Activated naive CD4-positive, alpha-beta T cell (primary cell): Measurements from ENCODE around the gene METTL2B.
A peak's percentile ranks its signal among the peaks of the same experiment; 100 is the strongest.
"Not testable (repeated sequence)": the region's sequence is repeated elsewhere in the genome, so short reads cannot be mapped to it uniquely, and the experiment has no call there.

ENCODE experiments used
- DNase-seq, 4 experiments: peaks; one replicate each; lab custom pipeline; 2025; lab: John Stamatoyannopoulos, UW

Gene METTL2B

GRCh38 chr7:128526062-128526466 is 49.5 kb downstream of the METTL2B start:
- DNase-seq = not testable (repeated sequence)

- DNase-seq = not testable (repeated sequence)
Observed at GRCh38 chr7:128529191-128529590, 52.6 kb downstream of the METTL2B start.

- DNase-seq = peak in 2 of 4 experiments; percentile 28 to 43
Observed at GRCh38 chr7:128530121-128530854, 53.7 kb downstream of the METTL2B start.

GRCh38 chr7:128530855-128531104 is 54.2 kb downstream of the METTL2B start:
- no peak for DNase-seq

DNA sequence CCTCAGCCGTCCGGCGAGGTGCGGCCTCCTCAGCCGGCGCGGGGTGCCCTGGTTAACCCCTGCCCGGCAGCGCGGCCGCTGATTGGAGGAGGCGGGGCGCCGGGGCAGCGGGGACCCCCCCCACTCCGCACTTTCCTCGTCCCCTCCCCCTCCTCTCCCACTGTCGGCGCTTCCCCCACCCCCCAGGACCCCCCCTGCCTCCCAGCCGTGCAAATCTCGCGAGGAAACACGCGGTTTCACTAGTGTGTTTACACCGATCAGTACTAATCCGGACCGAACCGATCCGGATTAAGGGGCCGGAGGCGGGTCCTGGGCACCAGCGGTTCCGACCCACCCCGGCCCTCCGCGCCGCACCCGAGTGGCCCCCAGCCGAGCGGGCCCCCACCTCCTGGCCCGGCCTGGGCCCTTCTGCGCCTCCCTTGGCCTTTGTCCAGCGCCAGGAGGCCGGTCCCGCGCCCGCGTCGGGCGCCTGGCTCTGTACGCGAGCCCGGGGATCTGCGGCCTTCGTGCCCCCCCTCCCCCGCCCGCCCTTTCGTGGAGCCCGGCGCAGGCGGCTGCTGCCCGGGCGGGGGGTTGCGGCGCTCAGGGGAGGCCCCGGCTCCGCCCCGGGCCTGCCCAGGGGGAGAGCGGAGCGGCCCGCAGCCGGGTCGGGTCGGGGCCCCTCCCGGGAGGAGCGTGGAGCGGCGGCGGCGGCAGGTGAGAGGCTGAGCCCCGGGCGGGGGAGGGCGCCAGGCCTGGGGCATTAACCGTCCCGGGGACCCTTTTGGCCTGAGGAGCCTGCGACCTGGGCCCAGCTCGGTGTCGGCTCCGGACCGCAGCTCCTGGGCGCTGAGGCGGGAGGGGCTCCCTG is 54.8 kb downstream of the METTL2B start:
- peak; percentile 38 to 62 (median 48) for DNase-seq

DNA sequence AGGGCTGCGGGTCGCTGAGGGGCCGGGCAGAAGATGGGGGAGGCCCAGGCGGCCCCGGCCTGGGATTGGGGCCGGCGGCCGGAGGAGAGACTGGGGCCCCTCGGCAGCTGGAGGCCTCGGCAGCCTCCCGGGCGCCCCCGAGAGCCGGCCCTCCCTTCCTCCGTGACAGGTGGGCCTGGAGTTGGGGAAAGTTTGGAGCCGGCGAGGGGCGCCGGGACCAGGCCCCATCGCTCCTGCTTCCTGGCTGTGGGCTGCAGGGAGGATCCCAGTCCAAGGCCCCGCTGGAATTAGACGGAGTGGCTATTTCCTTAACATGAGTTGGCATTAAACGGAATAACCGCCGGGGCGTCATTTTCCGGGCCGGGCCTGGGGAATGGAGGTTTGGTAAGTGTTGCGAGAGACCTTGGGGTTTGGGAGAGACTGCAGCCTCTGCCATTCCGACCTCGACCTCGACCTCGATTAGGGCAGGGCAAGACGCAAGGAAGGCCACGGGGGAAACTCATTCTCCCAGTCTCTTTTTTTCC is 55.5 kb downstream of the METTL2B start:
- DNase-seq = peak in 3 of 4 experiments; percentile 8 to 15 (median 9)

DNA sequence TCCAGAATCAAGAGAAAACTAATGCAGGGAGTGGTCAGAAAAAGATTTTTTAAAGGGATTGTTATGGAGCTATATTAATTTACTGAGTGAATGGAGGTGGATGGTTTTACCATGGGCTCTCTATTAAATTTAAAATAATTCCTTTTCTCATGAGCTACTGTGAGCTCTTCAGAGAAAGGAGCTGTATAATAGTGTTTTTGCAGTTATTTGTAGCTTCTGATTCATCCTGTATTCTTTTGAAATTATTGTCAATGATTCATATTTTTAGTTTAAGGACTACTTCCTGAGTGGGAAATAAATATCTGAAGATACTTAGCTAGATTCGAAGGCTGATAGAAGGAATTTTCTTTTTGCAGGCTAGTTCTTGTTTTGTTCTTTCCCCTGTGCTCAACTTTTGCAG is 56.4 kb downstream of the METTL2B start:
- not testable (repeated sequence) for DNase-seq

- DNase-seq = not testable (repeated sequence)
Observed at GRCh38 chr7:128537410-128537809, 60.9 kb downstream of the METTL2B start.

- not testable (repeated sequence) for DNase-seq
Observed at GRCh38 chr7:128542530-128542929, 66.0 kb downstream of the METTL2B start.

GRCh38 chr7:128543300-128543699 is 66.8 kb downstream of the METTL2B start:
- not testable (repeated sequence) for DNase-seq

DNA sequence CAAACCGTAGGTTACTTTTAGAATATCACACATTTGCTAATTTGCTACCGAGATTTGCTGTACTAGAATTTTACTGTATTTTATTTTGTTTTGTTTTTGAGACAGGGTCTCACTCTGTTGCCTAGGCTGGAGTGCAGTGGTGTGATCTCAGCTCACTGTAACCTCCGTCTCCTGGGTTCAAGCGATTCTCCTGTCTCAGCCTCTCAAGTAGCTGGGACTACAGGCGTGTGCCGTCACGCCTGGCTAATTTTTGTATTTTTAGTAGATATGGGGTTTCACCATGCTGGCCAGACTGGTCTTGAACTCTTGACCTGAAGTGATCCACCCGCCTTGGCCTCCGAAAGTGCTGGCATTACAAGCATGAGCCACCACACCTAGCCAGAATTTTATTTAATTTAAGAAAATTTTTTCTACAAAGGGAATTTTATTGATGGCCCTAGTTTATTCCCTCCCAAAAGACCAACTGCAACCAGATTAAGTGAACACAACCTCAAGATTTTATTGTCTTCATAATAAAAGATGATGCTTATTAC is 69.8 kb downstream of the METTL2B start:
- not testable (repeated sequence) for DNase-seq

DNA sequence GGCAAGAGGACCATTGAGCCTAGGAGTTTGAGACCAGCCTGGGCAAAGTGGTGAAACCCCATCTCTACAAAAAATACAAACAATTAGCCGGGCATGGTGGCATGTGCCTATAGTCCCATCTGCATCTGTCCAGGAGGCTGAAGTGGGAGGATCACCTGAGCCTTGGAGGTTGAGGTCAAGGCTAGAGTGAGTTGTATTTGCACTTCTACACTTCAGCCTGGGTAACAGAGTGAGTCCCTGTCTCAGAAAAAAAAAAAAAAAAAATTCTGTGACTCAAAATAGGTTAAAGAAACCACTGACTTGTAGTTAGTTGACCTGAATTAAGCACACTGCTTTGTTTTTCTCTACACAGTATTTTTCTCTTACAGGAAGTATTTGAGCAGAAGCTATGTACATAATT is 74.4 kb downstream of the METTL2B start:
- no peak for DNase-seq

GRCh38 chr7:128554394-128554793 is 77.8 kb downstream of the METTL2B start:
- DNase-seq = not testable (repeated sequence)
